WTC11 (cell line): ENCODE data around the gene PKM.

Experiments used
- ATF1 ChIP-seq: sonication (generic); formaldehyde crosslinking; IDR thresholded peaks from 2 replicates; pipeline ENCODE4 v1.8.1; 2023; ENCODE audit warnings: mild to moderate bottlenecking, moderate library complexity, missing genetic modification reagents
- CREB1 ChIP-seq: sonication (generic); formaldehyde crosslinking; IDR thresholded peaks from 2 replicates; pipeline ENCODE4 v1.8.0; 2023; ENCODE audit warnings: mild to moderate bottlenecking, missing genetic modification reagents
- ETV6 ChIP-seq: sonication (generic); formaldehyde crosslinking; IDR thresholded peaks from 2 replicates; pipeline ENCODE4 v1.8.1; 2022; ENCODE audit warnings: mild to moderate bottlenecking, missing genetic modification reagents
- GABPB1 ChIP-seq: sonication (generic); formaldehyde crosslinking; IDR thresholded peaks from 2 replicates; pipeline ENCODE4 v1.8.1; 2023; ENCODE audit warnings: mild to moderate bottlenecking, missing genetic modification reagents
- IRF2 ChIP-seq: sonication (generic); formaldehyde crosslinking; IDR thresholded peaks from 2 replicates; pipeline ENCODE4 v1.8.0; 2022; ENCODE audit warnings: low read depth, missing genetic modification reagents, borderline replicate concordance
- ZNF121 ChIP-seq: sonication (generic); formaldehyde crosslinking; IDR thresholded peaks from 2 replicates; pipeline ENCODE4 v1.8.0; 2023; ENCODE audit warnings: missing genetic modification reagents
- ZNF138 ChIP-seq: sonication (generic); formaldehyde crosslinking; conservative IDR thresholded peaks from 2 replicates; pipeline ENCODE4 v1.8.1; 2022; ENCODE audit warnings: mild to moderate bottlenecking, moderate library complexity, missing genetic modification reagents
- ZNF423 ChIP-seq: fragments of 250-450 bp; sonication (Bioruptor Pico); IDR thresholded peaks from 2 replicates; pipeline ENCODE4 v2.1.2; 2022; ENCODE audit warnings: mild to moderate bottlenecking, moderate library complexity
- TF ChIP-seq, protein P1 (sequence below): fragments of 200-600 bp; IDR thresholded peaks from 2 replicates; pipeline ENCODE4 v1.8.0; 2022; ENCODE audit warnings: antibody characterized with exemption
- TF ChIP-seq, protein P2 (sequence below): sonication (generic); formaldehyde crosslinking; IDR thresholded peaks from 2 replicates; pipeline ENCODE4 v1.8.1; 2022; ENCODE audit warnings: mild to moderate bottlenecking, missing genetic modification reagents, moderate library complexity, borderline replicate concordance
- TF ChIP-seq, protein P3 (sequence below): sonication (generic); formaldehyde crosslinking; IDR thresholded peaks from 2 replicates; pipeline ENCODE4 v1.8.1; 2023; ENCODE audit warnings: mild to moderate bottlenecking, moderate library complexity, missing genetic modification reagents
- TF ChIP-seq, protein P4 (sequence below): sonication (generic); formaldehyde crosslinking; IDR thresholded peaks from 2 replicates; pipeline ENCODE4 v1.8.0; 2022; ENCODE audit warnings: mild to moderate bottlenecking, missing genetic modification reagents

DNA sequence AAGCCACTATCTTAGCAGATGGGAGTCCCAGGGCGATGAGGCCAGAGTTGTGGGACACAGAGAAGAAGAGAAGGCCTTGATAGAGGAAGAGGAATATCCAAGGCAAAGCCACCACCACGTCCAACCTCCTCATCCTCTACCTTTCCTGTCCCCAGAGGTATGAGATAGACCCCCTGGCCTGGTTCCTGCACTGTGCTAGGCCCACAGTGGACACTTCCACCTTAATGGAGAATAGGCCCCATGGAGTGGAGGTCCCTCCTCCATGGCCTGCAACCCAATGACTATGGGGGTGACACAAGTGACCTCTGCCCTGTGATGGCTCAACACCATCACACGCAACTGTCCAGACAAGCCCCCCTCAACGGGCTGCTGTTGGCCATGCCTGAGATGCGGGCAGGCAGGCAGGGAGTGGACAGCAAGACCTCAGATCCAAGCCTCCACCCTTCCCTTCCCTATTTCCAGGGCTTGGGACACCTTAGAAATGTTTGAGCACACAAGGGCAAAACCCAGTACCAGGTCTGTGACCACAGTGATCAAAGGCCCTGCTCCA lies 70.2 kb downstream of the PKM start:
- no peak for TF ChIP-seq CREB1
- TF ChIP-seq, protein P1, sequence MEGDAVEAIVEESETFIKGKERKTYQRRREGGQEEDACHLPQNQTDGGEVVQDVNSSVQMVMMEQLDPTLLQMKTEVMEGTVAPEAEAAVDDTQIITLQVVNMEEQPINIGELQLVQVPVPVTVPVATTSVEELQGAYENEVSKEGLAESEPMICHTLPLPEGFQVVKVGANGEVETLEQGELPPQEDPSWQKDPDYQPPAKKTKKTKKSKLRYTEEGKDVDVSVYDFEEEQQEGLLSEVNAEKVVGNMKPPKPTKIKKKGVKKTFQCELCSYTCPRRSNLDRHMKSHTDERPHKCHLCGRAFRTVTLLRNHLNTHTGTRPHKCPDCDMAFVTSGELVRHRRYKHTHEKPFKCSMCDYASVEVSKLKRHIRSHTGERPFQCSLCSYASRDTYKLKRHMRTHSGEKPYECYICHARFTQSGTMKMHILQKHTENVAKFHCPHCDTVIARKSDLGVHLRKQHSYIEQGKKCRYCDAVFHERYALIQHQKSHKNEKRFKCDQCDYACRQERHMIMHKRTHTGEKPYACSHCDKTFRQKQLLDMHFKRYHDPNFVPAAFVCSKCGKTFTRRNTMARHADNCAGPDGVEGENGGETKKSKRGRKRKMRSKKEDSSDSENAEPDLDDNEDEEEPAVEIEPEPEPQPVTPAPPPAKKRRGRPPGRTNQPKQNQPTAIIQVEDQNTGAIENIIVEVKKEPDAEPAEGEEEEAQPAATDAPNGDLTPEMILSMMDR: no peak
- TF ChIP-seq ATF1 (CRISPR knock-in tag): no peak
- no peak for TF ChIP-seq ZNF423 (CRISPR knock-in tag)
- TF ChIP-seq GABPB1 (CRISPR knock-in tag): no peak
- TF ChIP-seq, protein P2, sequence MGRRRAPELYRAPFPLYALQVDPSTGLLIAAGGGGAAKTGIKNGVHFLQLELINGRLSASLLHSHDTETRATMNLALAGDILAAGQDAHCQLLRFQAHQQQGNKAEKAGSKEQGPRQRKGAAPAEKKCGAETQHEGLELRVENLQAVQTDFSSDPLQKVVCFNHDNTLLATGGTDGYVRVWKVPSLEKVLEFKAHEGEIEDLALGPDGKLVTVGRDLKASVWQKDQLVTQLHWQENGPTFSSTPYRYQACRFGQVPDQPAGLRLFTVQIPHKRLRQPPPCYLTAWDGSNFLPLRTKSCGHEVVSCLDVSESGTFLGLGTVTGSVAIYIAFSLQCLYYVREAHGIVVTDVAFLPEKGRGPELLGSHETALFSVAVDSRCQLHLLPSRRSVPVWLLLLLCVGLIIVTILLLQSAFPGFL (CRISPR knock-in tag): no peak
- TF ChIP-seq, protein P3, sequence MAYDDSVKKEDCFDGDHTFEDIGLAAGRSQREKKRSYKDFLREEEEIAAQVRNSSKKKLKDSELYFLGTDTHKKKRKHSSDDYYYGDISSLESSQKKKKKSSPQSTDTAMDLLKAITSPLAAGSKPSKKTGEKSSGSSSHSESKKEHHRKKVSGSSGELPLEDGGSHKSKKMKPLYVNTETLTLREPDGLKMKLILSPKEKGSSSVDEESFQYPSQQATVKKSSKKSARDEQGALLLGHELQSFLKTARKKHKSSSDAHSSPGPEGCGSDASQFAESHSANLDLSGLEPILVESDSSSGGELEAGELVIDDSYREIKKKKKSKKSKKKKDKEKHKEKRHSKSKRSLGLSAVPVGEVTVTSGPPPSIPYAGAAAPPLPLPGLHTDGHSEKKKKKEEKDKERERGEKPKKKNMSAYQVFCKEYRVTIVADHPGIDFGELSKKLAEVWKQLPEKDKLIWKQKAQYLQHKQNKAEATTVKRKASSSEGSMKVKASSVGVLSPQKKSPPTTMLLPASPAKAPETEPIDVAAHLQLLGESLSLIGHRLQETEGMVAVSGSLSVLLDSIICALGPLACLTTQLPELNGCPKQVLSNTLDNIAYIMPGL (CRISPR knock-in tag): no peak
- no peak for TF ChIP-seq ZNF121 (CRISPR knock-in tag)
- no peak for TF ChIP-seq ETV6 (CRISPR knock-in tag)
- TF ChIP-seq, protein P4, sequence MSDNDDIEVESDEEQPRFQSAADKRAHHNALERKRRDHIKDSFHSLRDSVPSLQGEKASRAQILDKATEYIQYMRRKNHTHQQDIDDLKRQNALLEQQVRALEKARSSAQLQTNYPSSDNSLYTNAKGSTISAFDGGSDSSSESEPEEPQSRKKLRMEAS (CRISPR knock-in tag): no peak
- no peak for TF ChIP-seq IRF2 (CRISPR knock-in tag)
- no peak for TF ChIP-seq ZNF138 (CRISPR knock-in tag)
